OCI-LY3 (cell line): ENCODE results near the gene CBLL1.

Experiments used
- H2AFZ ChIP-seq: fragments of 200-600, 300-600 bp; shearing (Covaris generic); 2 replicates; pipeline ENCODE4 v1.6.0; 2014; ENCODE audit warnings: antibody characterized with exemption, low read depth, low read length
- H3K27ac ChIP-seq: fragments of 200-600, 300-600 bp; sonication (generic); 2 replicates; pipeline ENCODE4 v1.5.1; 2014; ENCODE audit warnings: mild to moderate bottlenecking, low read length, moderate library complexity, mixed read lengths
- H3K27me3 ChIP-seq: fragments of 200-600, 300-600 bp; sonication (generic); 2 replicates; pipeline ENCODE4 v1.6.1; 2014; ENCODE audit warnings: low read depth, low read length, mixed read lengths
- H3K36me3 ChIP-seq: fragments of 200-600, 300-600 bp; sonication (generic); replicated peaks from 2 replicates; pipeline ENCODE3; 2014; ENCODE audit warnings: low read depth, low read length, mixed read lengths
- H3K4me1 ChIP-seq: fragments of 300-600, 200-600 bp; sonication (generic); 2 replicates; pipeline ENCODE4 v1.6.1; 2014; ENCODE audit warnings: low read length, mixed read lengths
- H3K4me2 ChIP-seq: fragments of 200-600, 300-600 bp; sonication (generic); 2 replicates; pipeline ENCODE4 v1.6.1; 2014; ENCODE audit warnings: low read length, mixed read lengths
- H3K4me3 ChIP-seq: fragments of 300-600, 200-600 bp; sonication (generic); 2 replicates; pipeline ENCODE4 v1.5.1; 2014; ENCODE audit warnings: antibody characterized with exemption, mild to moderate bottlenecking, low read length, moderate library complexity
- H3K79me2 ChIP-seq: fragments of 300-600, 200-600 bp; shearing (Covaris generic); 2 replicates; pipeline ENCODE4 v1.6.1; 2014; ENCODE audit warnings: mild to moderate bottlenecking, low read length, mixed read lengths
- H3K9ac ChIP-seq: fragments of 300-600, 200-600 bp; shearing (Covaris generic); 2 replicates; pipeline ENCODE4 v1.6.0; 2014; ENCODE audit warnings: mild to moderate bottlenecking, low read length, moderate library complexity
- H3K9me3 ChIP-seq: fragments of 200-600, 300-600 bp; shearing (Covaris generic); 2 replicates; pipeline ENCODE4 v1.6.1; 2014; ENCODE audit warnings: low read length, mixed read lengths; ENCODE audit not compliant: insufficient read depth
- H4K20me1 ChIP-seq: fragments of 200-600, 300-600 bp; sonication (generic); 2 replicates; pipeline ENCODE4 v1.6.1; 2016; ENCODE audit warnings: low read length, mixed read lengths; ENCODE audit not compliant: insufficient read depth
- EZH2phosphoT487 ChIP-seq: fragments of 200-600 bp; shearing (Covaris generic); IDR thresholded peaks from 2 replicates; pipeline ENCODE4 v1.6.1; 2018; ENCODE audit warnings: antibody characterized with exemption, mixed run types, low read depth
- TF ChIP-seq, protein P1 (sequence below): fragments of 200-600, 300-600 bp; sonication (generic); IDR thresholded peaks from 2 replicates; pipeline ENCODE4 v1.5.1; 2014; ENCODE audit warnings: antibody characterized with exemption, low read length, low read depth

Gene CBLL1

DNA sequence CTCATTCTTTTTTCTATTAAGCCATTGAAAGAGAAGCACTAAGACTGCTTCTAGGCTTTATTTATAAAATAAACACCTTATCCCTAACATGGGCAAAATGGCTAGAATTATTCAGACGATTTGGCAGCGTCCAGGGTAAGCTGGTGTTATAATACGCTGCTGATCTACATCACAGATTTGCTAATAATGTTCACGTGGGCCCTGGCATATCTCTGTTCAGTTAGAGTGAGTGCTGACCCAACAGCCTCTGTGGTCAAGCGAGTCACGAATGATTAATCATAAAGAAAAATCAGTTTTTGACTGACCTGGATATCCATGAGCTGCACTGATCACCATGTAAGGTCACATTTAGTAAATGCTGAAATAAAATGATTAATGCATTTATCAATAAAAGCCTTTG is 28.4 kb upstream of the CBLL1 start:
- Histone ChIP-seq H2AFZ (no peak overlapping the region), H3K36me3 (no peaks in the 10 kb centered on the region), H3K27ac (no peak overlapping the region), H4K20me1 (no peaks in the 10 kb centered on the region), H3K27me3 (peaks cover 40% of the 10 kb centered on the region), H3K79me2 (no peaks in the 10 kb centered on the region), H3K4me2 (no peak overlapping the region), H3K4me1 (no peaks in the 10 kb centered on the region), H3K4me3 (no peak overlapping the region), H3K9me3 (no peaks in the 10 kb centered on the region), H3K9ac (no peak overlapping the region)
- TF ChIP-seq, protein P1, sequence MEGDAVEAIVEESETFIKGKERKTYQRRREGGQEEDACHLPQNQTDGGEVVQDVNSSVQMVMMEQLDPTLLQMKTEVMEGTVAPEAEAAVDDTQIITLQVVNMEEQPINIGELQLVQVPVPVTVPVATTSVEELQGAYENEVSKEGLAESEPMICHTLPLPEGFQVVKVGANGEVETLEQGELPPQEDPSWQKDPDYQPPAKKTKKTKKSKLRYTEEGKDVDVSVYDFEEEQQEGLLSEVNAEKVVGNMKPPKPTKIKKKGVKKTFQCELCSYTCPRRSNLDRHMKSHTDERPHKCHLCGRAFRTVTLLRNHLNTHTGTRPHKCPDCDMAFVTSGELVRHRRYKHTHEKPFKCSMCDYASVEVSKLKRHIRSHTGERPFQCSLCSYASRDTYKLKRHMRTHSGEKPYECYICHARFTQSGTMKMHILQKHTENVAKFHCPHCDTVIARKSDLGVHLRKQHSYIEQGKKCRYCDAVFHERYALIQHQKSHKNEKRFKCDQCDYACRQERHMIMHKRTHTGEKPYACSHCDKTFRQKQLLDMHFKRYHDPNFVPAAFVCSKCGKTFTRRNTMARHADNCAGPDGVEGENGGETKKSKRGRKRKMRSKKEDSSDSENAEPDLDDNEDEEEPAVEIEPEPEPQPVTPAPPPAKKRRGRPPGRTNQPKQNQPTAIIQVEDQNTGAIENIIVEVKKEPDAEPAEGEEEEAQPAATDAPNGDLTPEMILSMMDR = no peak
- TF ChIP-seq EZH2phosphoT487 = no peak

DNA sequence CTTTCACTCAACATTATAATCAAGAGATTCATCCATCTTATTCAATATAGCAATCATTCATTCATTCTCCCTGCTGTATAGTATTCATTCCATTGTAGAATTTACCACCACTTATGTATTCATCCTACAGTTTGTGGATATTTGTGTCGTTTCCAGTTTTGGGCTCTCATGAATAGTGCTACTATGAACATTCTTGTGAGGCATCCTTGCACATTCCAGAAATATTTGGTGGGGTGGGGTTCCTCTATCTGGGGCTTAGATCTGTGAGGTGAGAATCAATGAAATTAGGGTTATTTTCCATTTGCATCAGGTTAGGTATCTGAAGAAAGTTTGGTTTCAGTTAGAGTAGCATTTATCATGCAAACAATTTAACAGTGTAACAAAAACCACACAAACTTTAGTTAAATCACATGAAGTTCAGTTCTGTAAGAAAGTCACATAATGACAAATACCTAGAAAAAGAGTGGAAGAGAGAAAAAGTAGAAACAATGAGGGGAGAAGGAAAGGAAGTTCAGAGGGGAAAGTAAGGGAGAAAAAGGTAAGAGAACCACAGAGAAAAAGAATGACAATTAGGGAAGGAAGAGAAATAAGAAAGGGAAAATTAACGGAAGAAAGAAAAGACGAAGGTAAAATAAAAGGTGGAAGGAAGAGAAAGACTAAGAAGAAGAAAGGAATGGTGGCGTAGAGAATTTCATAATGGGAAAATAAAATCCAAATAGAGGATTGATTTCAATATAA is 25.3 kb upstream of the CBLL1 start:
- TF ChIP-seq EZH2phosphoT487 = no peak
- TF ChIP-seq, protein P1 = no peak
- Histone ChIP-seq H3K9ac (no peak overlapping the region), H4K20me1 (no peaks in the 10 kb centered on the region), H3K79me2 (no peaks in the 10 kb centered on the region), H2AFZ (no peak overlapping the region), H3K4me2 (no peak overlapping the region), H3K4me3 (no peak overlapping the region), H3K36me3 (no peaks in the 10 kb centered on the region), H3K4me1 (no peaks in the 10 kb centered on the region), H3K27ac (no peak overlapping the region), H3K27me3 (peaks cover 33% of the 10 kb centered on the region), H3K9me3 (no peaks in the 10 kb centered on the region)

DNA sequence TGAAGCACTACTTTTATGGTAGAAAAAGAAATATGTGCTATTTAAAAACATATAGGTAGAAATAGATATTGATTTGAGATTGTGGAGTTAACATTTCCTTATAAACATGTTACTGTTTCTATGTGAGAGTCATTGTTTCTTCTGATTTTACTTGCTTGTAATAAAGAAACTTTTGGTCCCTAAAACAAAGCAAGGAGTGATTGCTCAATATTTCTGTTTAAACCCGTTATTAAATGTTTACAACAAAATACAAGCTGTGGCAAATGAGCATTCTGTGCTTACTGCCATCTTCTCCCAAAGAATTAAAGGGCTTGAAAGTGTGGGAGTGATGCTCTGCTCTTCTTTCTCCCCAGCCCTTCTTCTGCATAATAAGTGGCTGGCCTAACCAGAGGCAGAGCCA is 22.7 kb upstream of the CBLL1 start:
- peaks cover 39% of the 10 kb centered on the region for H3K27me3 ChIP-seq
- no peak overlapping the region for H2AFZ ChIP-seq
- no peaks in the 10 kb centered on the region for H4K20me1 ChIP-seq
- no peak overlapping the region for H3K27ac ChIP-seq
- no peaks in the 10 kb centered on the region for H3K79me2 ChIP-seq
- H3K36me3 ChIP-seq = no peaks in the 10 kb centered on the region
- no peaks in the 10 kb centered on the region for H3K9me3 ChIP-seq
- H3K4me1 ChIP-seq = no peaks in the 10 kb centered on the region
- H3K4me2 ChIP-seq = no peak overlapping the region
- H3K4me3 ChIP-seq = no peak overlapping the region
- no peak overlapping the region for H3K9ac ChIP-seq
- no peak for TF ChIP-seq EZH2phosphoT487
- TF ChIP-seq, protein P1 = no peak

DNA sequence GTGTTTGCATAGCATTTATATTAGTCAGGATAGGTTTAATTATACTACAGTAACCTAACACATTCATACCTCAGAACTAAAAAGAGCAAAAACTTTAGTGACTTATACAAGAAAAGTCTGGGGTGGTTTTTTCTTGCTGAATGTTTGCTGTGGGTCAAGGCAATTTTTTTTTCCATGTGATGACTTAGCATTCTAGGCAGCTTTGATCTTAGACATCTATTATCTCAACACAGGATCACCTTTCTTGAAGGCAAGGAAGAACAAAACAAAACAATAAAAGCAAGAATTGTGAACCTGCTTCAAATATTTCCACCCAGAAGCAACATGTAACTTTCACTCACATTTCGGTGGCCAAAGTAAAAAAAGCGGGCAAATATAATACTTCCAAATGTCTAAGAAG is 20.7 kb upstream of the CBLL1 start:
- Histone ChIP-seq H3K9me3 (no peaks in the 10 kb centered on the region), H3K36me3 (no peaks in the 10 kb centered on the region), H3K27me3 (peaks cover 52% of the 10 kb centered on the region), H3K4me3 (no peak overlapping the region), H3K4me1 (no peaks in the 10 kb centered on the region), H4K20me1 (no peaks in the 10 kb centered on the region), H2AFZ (no peak overlapping the region), H3K27ac (no peak overlapping the region), H3K4me2 (no peak overlapping the region), H3K79me2 (no peaks in the 10 kb centered on the region), H3K9ac (no peak overlapping the region)
- TF ChIP-seq, protein P1 = no peak
- no peak for TF ChIP-seq EZH2phosphoT487
